Naive thymus-derived CD8-positive, alpha-beta T cell (primary cell): ENCODE data around the gene TMCC1. TPM values are rescaled to one million over a fixed set of nuclear protein-coding genes. Genes with fewer than 3 reads are reported as not detected.
"Not testable (repeated sequence)": the region's sequence is repeated elsewhere in the genome, so short reads cannot be mapped to it uniquely, and the experiment has no call there.

Source experiments
- ATAC-seq, 2 donors: fragments of 150-1000 bp; cut with Tn5 transposase in 1 of 2; sonication (Bioruptor Pico), chemical (Tn5 transposase) in 1 of 2; 1 replicate in 1 of 2; 2 replicates in 1 of 2; pipeline ENCODE4 v1.10.0; 2021; ENCODE audit warnings: mild to moderate bottlenecking in 2 of 2, moderate library complexity in 2 of 2
- POLR2A ChIA-PET: fragments of 350-600 bp; sonication (Branson Sonifier 250); formaldehyde crosslinking; loops from one replicate; lab custom pipeline; 2021; ENCODE audit warnings: antibody characterized with exemption; lab: Charles Lee
- DNase-seq, 10 donors: peaks; one replicate each; pipeline versions ENCODE4 v3.0.0 to v3.0.0-alpha.2; 2020 to 2022
- H3K27ac Mint-ChIP-seq, 10 donors: one replicate each; pipeline ENCODE4 v1.8.0; 2020 to 2022; ENCODE audit warnings: mild to moderate bottlenecking in 10 of 10, mixed read lengths in 10 of 10, moderate library complexity in 4 of 10, inconsistent platforms in 1 of 10
- H3K27me3 Mint-ChIP-seq, 5 donors: one replicate each; pipeline ENCODE4 v1.8.0; 2021 to 2022; ENCODE audit warnings: mixed read lengths in 5 of 5
- H3K36me3 Mint-ChIP-seq, 3 donors: one replicate each; pipeline ENCODE4 v1.8.0; 2020 to 2022; ENCODE audit warnings: mixed read lengths in 3 of 3, mild to moderate bottlenecking in 2 of 3, inconsistent platforms in 1 of 3
- H3K4me1 Mint-ChIP-seq, 4 donors: one replicate each; pipeline ENCODE4 v1.8.0; 2021 to 2022; ENCODE audit warnings: mixed read lengths in 4 of 4
- H3K4me3 Mint-ChIP-seq, 10 donors: one replicate each; pipeline ENCODE4 v1.8.0; 2020 to 2022; ENCODE audit warnings: mild to moderate bottlenecking in 10 of 10, mixed read lengths in 10 of 10, moderate library complexity in 6 of 10, inconsistent platforms in 1 of 10
- H3K9me3 Mint-ChIP-seq, 9 donors: one replicate each; pipeline ENCODE4 v1.8.0; 2020 to 2022; ENCODE audit warnings: mixed read lengths in 9 of 9, mild to moderate bottlenecking in 3 of 9, inconsistent platforms in 1 of 9, moderate library complexity in 1 of 9
- polyA plus RNA-seq, 3 donors: library from polyadenylated mRNA; unstranded; fragments of 300-500 nt; fragmentation: Illumina TruSeq; gene quantifications; one replicate each; pipeline ENCODE4 v1.2.3, GENCODE V29; 2021
- total RNA-seq, 8 experiments: library from RNA in 2 of 8; stranded (reverse) in 2 of 8; gene quantifications; one replicate each; pipeline ENCODE4 v1.2.3 and lab custom pipeline; 2021 to 2026

TMCC1 gene
- total and polyA plus RNA-seq, 5 experiments from 2014 or later: 4.2 to 34.9 (median 6.3) TPM

GRCh38 chr3:129919357-129919756 lies 25.8 kb upstream of the TMCC1 start:
- Mint-ChIP-seq H3K27me3 (peaks cover 2 to 18% (median 3%) of the 10 kb centered on the region in 5 donors), H3K9me3 (peaks cover 9 to 65% (median 40%) of the 10 kb centered on the region in 9 donors), H3K36me3 (peaks cover 2 to 27% (median 8%) of the 10 kb centered on the region in 3 donors), H3K4me3 (no peak overlapping the region), H3K27ac (no peak overlapping the region), H3K4me1 (peaks cover 0 to 3% (median 0%) of the 10 kb centered on the region in 4 donors)
- POLR2A ChIA-PET: no interaction called here
- no peak for DNase-seq
- no peak for ATAC-seq

GRCh38 chr3:129918461-129918860 lies 24.9 kb upstream of the TMCC1 start:
- peaks cover 6 to 58% (median 40%) of the 10 kb centered on the region in 9 donors for H3K9me3 Mint-ChIP-seq
- peaks cover 0 to 3% (median 0%) of the 10 kb centered on the region in 4 donors for H3K4me1 Mint-ChIP-seq
- H3K27me3 Mint-ChIP-seq: peaks cover 0 to 17% (median 3%) of the 10 kb centered on the region in 5 donors
- H3K36me3 Mint-ChIP-seq: peaks cover 2 to 27% (median 6%) of the 10 kb centered on the region in 3 donors
- no peak overlapping the region for H3K27ac Mint-ChIP-seq
- DNase-seq (no peak), ATAC-seq (no peak)
- POLR2A ChIA-PET: no interaction called here
- H3K4me3 Mint-ChIP-seq: no peak overlapping the region

- POLR2A ChIA-PET: no interaction called here
- Mint-ChIP-seq H3K36me3 (peaks cover 2 to 27% (median 6%) of the 10 kb centered on the region in 3 donors), H3K4me1 (peaks cover 0 to 3% (median 0%) of the 10 kb centered on the region in 4 donors), H3K27ac (no peak overlapping the region), H3K4me3 (no peak overlapping the region), H3K9me3 (peaks cover 0 to 52% (median 40%) of the 10 kb centered on the region in 9 donors), H3K27me3 (peaks cover 0 to 10% (median 0%) of the 10 kb centered on the region in 5 donors)
- DNase-seq: no peak
- no peak for ATAC-seq
These were observed 24.0 kb upstream of the TMCC1 start for GRCh38 chr3:129917423-129918007.

GRCh38 chr3:129913618-129914017 lies 20.1 kb upstream of the TMCC1 start:
- peaks cover 2 to 18% (median 4%) of the 10 kb centered on the region in 3 donors for H3K36me3 Mint-ChIP-seq
- POLR2A ChIA-PET: no interaction called here

GRCh38 chr3:129911261-129911861 lies 17.9 kb upstream of the TMCC1 start:
- DNase-seq (no peak), ATAC-seq (no peak)
- H3K4me1 Mint-ChIP-seq: peaks cover 0 to 2% (median 0%) of the 10 kb centered on the region in 4 donors
- POLR2A ChIA-PET: no interaction called here
- peaks cover 0 to 8% (median 3%) of the 10 kb centered on the region in 5 donors for H3K27me3 Mint-ChIP-seq
- no peak overlapping the region for H3K27ac Mint-ChIP-seq
- peaks cover 2 to 19% (median 5%) of the 10 kb centered on the region in 3 donors for H3K36me3 Mint-ChIP-seq
- H3K4me3 Mint-ChIP-seq: no peak overlapping the region
- H3K9me3 Mint-ChIP-seq: peaks cover 0 to 30% (median 20%) of the 10 kb centered on the region in 9 donors

More at GRCh38 chr3:129913618-129914017, 20.1 kb upstream of the TMCC1 start:
- peaks cover 0 to 38% (median 27%) of the 10 kb centered on the region in 9 donors for H3K9me3 Mint-ChIP-seq
- H3K4me3 Mint-ChIP-seq: no peak overlapping the region
- ATAC-seq (no peak), DNase-seq (no peak)
- peaks cover 0 to 8% (median 3%) of the 10 kb centered on the region in 5 donors for H3K27me3 Mint-ChIP-seq
- H3K27ac Mint-ChIP-seq: no peak overlapping the region
- peaks cover 0 to 2% (median 0%) of the 10 kb centered on the region in 4 donors for H3K4me1 Mint-ChIP-seq

GRCh38 chr3:129909235-129909634 lies 15.7 kb upstream of the TMCC1 start:
- Mint-ChIP-seq H3K36me3 (peaks cover 0 to 27% (median 24%) of the 10 kb centered on the region in 3 donors), H3K9me3 (peaks cover 0 to 33% (median 22%) of the 10 kb centered on the region in 9 donors)
- ATAC-seq, H3K27ac Mint-ChIP-seq, POLR2A ChIA-PET, H3K27me3 Mint-ChIP-seq, H3K4me1 Mint-ChIP-seq, DNase-seq, H3K4me3 Mint-ChIP-seq: not testable (repeated sequence)

- ATAC-seq: no peak
These were observed 14.9 kb upstream of the TMCC1 start for GRCh38 chr3:129908417-129908816.

GRCh38 chr3:129901272-129901671 lies 7.8 kb upstream of the TMCC1 start:
- H3K4me1 Mint-ChIP-seq, DNase-seq, H3K27ac Mint-ChIP-seq, ATAC-seq, H3K27me3 Mint-ChIP-seq, POLR2A ChIA-PET, H3K4me3 Mint-ChIP-seq: not testable (repeated sequence)
- Mint-ChIP-seq H3K9me3 (peaks cover 0 to 35% (median 21%) of the 10 kb centered on the region in 9 donors), H3K36me3 (peaks cover 0 to 30% (median 24%) of the 10 kb centered on the region in 3 donors)

More at GRCh38 chr3:129908417-129908816, 14.9 kb upstream of the TMCC1 start:
- DNase-seq: no peak
- Mint-ChIP-seq H3K9me3 (peaks cover 0 to 38% (median 23%) of the 10 kb centered on the region in 9 donors), H3K4me3 (no peak overlapping the region), H3K4me1 (peaks cover 0 to 2% (median 0%) of the 10 kb centered on the region in 4 donors), H3K27me3 (peaks cover 0 to 3% (median 0%) of the 10 kb centered on the region in 5 donors), H3K36me3 (peaks cover 0 to 33% (median 28%) of the 10 kb centered on the region in 3 donors), H3K27ac (no peak overlapping the region)
- POLR2A ChIA-PET: no interaction called here

- Mint-ChIP-seq H3K36me3 (peaks cover 0 to 7% (median 0%) of the 10 kb centered on the region in 3 donors), H3K4me3 (no peak overlapping the region), H3K9me3 (peaks cover 0 to 7% (median 4%) of the 10 kb centered on the region in 9 donors), H3K27me3 (no peaks in the 10 kb centered on the region), H3K4me1 (peaks cover 13 to 17% (median 15%) of the 10 kb centered on the region in 4 donors), H3K27ac (peak overlapping the region in 1 of 10 donors; percentile 4)
- ATAC-seq: no peak
- POLR2A ChIA-PET: no interaction called here
- no peak for DNase-seq
These were observed 3.5 kb upstream of the TMCC1 start for GRCh38 chr3:129897026-129897425.

GRCh38 chr3:129892857-129893580 lies 492 bp downstream of the TMCC1 start:
- Mint-ChIP-seq H3K27ac (peak overlapping the region; percentile 85 to 97 (median 93)), H3K4me1 (peaks cover 31 to 53% (median 50%) of the 10 kb centered on the region in 4 donors), H3K27me3 (no peaks in the 10 kb centered on the region), H3K4me3 (peak overlapping the region; percentile 89 to 95 (median 92)), H3K36me3 (no peaks in the 10 kb centered on the region), H3K9me3 (no peaks in the 10 kb centered on the region)
- DNase-seq (peak; percentile 38 to 84 (median 74)), ATAC-seq (peak; percentile 70 to 80)
- POLR2A ChIA-PET: interaction anchor here (0.6 to 1.8 kb wide), 8 partner anchors 8 to 577 kb away, joined by 3 to 10 read pairs (median 5); a partner anchor contains a TSS

- H3K4me1 Mint-ChIP-seq: peaks cover 31 to 59% (median 52%) of the 10 kb centered on the region in 4 donors
- POLR2A ChIA-PET: interaction anchor here (0.6 to 1.8 kb wide), 3 partner anchors 23 to 576 kb away, joined by 3 to 10 read pairs (median 7); a partner anchor contains a TSS
These were observed 1.0 kb downstream of the TMCC1 start for GRCh38 chr3:129892486-129892856.

GRCh38 chr3:129890891-129891290 lies 2.6 kb downstream of the TMCC1 start:
- DNase-seq (no peak), ATAC-seq (no peak)
- H3K4me1 Mint-ChIP-seq: peaks cover 31 to 59% (median 52%) of the 10 kb centered on the region in 4 donors
- H3K9me3 Mint-ChIP-seq: no peaks in the 10 kb centered on the region
- peak overlapping the region in 5 of 10 donors; percentile 25 to 54 (median 32) for H3K4me3 Mint-ChIP-seq
- peak overlapping the region in 6 of 10 donors; percentile 12 to 85 (median 46) for H3K27ac Mint-ChIP-seq
- POLR2A ChIA-PET: no interaction called here
- no peaks in the 10 kb centered on the region for H3K27me3 Mint-ChIP-seq
- H3K36me3 Mint-ChIP-seq: no peaks in the 10 kb centered on the region

More at GRCh38 chr3:129892486-129892856, 1.0 kb downstream of the TMCC1 start:
- ATAC-seq (no peak), DNase-seq (peak in 2 of 10 donors; percentile 6 to 7)
- H3K36me3 Mint-ChIP-seq: no peaks in the 10 kb centered on the region
- peak overlapping the region; percentile 85 to 97 (median 93) for H3K27ac Mint-ChIP-seq
- no peaks in the 10 kb centered on the region for H3K27me3 Mint-ChIP-seq
- no peaks in the 10 kb centered on the region for H3K9me3 Mint-ChIP-seq
- H3K4me3 Mint-ChIP-seq: peak overlapping the region; percentile 89 to 95 (median 92)
